COLO668 (cell line): ENCODE measurements around the gene ROR1.
"Not testable (repeated sequence)": the region's sequence is repeated elsewhere in the genome, so short reads cannot be mapped to it uniquely, and the experiment has no call there.

Experiments used
- DNase-seq: peaks from one replicate; lab custom pipeline; 2025; ENCODE audit not compliant: unreplicated experiment; lab: John Stamatoyannopoulos, UW

ROR1 gene

DNA sequence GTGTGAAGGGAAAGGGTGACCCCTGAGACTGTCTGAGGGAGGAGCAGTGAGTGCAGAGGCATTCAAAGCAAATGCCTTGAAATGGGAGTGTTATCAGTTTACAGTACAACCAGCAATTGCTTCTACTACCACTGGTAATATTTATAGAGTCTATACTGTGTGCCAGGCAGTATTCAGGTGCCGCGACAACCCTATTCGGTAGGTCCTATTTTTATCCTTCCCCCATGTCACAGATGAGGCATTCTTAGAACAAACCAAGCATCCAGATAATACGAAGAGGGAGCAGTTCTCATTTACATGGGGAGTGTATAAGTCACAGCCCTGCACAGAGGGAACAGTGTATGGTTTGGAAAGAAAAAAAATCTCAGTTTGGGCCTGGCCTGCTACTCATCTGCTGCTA lies 18.3 kb downstream of the ROR1 start:
- no peak for DNase-seq

DNA sequence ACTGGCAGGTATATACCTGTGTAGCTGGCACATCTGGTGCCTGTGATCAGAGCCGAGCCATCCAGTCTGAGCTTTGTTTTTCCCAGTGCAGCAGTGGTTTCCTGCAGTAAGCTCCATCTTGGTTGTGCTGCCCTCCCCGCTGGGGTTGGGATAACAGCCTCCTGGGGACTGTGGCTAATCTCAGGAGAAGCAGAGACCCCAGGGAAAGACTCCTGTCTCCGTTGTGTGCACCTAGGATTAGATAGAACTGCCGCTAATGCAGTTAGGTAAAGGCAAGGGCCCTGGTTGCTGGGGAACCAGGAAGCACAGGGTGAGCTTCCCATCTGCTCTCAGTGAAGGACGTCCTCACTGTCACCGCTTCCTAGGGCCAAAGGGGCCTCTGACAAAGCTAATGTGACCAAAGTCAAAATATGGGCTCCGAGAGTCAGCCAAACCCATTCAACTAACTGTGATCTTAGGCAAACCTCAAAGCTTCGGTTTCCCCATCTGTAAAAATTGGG lies 20.0 kb downstream of the ROR1 start:
- DNase-seq = no peak

DNA sequence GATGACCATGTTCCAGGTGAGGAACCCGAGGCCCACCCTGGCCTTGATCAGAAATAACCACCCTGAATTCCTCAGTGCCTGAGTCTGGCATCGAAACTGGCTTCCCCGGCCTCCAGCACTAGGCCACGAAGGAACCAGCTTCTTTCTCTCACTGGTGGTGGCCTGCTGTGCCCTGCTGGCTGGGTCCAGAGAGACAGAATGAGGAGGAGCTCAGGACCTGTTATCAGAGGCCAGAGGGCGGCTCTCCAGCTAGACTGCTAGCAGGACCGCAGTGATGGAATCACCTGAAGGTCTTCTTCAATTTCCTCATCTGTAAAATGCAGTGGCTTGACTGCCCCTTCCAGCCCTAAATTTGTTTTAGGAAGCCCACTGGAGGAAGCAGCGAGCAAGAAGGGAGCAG lies 20.5 kb downstream of the ROR1 start:
- DNase-seq = no peak

DNA sequence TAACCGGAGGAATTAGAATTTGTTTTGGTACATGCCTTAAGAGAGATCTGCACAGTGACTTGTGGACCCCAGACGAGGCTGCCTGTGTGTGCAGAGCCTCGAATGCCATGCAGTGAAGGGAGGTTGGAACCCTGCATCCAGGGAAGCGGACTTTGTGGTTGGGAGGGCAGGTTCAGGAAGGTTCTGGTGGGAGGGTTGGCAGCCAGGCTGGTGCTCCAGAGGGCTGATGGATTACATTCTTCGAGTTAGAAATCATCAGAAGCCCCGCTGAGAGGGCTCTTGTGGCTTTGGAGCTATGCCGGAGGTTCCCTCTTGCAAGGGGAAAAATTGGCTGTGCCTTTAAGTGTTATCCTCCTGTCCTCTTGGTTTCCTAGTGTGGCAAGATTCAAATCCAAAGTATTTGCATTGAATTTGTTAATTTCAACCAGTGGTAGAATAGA lies 21.1 kb downstream of the ROR1 start:
- no peak for DNase-seq

DNA sequence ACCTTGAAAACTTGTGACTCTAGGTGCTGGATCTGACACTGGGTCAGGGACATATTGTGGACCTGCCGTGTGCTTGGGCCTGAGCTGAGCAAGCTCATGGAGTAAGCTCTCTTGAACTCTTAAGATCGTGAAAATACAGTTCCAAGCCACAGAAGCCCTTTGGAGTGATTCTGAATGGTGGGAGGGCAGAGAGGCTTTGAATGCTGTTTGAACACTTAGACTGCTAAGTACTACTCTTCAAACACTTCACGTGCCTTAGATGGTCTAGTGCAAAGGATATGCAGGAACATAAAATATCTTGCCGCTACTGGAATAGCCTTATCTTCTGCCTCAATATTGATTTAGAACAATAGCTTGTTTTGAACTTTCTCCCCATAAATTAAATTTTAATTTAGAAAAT lies 21.6 kb downstream of the ROR1 start:
- DNase-seq = no peak

DNA sequence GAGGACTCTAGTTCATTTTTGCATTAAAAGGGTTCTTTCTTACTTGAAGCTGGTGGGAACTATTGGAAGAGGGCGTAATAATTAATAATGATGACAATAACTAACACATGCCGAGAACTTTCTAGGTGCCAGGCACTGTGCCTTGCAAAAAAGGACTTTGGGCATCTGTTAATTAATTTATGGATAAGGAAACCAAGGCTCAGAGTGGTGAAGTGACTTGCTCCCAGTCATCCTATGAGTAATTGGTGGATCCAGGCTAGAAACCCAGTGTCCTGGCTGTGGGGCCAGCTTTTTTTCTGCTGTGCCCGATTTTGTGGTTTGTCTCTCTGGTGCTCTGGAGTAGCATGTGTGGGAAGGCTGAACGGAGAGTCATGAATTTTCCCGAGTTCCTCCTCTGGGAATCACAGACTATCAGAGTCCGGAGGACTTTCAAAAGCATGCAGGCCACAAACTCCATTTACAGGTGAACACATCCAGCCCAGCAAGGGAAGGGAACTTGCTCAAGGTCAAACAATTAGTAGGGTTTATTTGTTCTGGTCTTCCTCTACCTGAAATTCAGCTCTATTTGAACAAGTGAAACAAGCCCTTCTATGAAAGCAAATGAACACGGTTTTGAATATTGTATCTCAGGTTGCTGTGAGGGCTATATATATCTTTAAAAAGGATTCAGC lies 23.4 kb downstream of the ROR1 start:
- no peak for DNase-seq

DNA sequence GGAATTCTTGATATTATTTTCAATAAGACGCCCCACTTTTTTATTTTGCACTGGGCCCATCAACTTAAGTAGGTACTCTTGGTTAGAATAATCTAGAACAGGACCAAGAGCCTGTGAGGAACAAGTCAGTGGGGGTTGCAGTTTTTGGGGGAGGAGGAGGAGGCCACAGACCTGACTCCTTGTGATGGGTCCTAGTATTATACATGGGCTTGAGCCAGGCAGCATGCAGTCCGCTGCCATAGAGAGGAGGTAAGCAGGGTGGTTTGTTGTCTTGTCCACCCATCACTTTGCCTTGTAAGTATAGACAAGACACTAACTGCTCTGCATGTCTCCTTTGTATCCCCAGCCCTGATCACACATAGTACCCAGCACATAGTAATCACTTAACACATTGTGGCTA lies 24.5 kb downstream of the ROR1 start:
- DNase-seq = no peak

DNA sequence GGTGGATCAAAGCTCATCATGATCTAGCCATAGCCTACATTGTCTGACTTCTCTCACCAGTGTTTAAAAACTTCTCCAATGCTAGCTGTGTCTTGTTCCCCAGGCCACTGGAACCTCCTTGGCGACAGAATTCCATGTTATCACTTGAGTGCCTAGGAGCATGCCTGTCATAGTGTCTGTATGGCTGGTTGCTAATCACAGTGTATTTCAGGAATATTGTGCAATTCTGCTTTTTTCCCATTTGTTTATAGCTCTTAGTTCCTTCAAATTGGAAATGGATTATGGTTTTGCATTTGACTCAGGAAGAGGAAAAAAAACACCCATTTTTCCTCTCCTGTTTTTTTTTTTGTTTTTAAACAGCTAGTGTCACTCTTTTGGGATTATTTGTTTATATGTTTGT lies 25.5 kb downstream of the ROR1 start:
- DNase-seq = no peak

DNA sequence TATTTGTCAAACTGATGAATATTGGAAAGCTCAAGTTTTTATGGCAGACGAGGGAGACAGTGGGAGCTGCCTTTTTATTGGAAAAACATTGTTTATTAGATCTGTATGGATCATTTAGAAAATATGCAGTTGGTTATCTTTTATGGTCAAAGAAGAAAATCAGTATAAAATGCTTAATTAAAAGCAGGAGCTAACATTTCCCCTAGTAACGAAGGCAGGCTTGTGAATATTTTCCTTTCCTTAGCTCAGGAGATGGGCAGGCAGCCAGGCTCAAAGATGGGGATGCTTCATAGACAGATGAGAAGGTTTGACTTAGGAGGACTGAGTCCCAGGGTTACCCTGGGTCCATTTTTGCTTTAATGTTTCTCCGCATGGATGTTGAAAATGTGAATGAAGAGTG lies 26.0 kb downstream of the ROR1 start:
- no peak for DNase-seq

DNA sequence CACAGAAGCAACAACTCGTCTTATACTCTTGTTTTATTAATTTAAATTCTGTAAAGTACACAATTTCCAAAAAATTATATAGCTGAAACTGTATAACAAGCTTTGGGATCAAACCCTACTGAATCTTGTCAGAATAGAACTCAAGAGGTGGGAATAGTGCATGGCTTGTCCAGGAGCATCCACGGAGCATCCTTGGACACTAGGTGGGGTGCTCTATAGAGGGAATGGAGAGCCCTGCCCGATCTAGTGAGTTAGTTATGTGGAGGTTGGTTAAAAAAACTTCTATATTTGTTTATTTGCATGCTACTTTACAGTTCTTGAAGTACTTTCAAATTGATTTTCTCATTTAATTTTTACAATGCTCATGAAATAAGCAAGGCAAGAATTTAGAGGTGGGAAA lies 28.3 kb downstream of the ROR1 start:
- DNase-seq = no peak

DNA sequence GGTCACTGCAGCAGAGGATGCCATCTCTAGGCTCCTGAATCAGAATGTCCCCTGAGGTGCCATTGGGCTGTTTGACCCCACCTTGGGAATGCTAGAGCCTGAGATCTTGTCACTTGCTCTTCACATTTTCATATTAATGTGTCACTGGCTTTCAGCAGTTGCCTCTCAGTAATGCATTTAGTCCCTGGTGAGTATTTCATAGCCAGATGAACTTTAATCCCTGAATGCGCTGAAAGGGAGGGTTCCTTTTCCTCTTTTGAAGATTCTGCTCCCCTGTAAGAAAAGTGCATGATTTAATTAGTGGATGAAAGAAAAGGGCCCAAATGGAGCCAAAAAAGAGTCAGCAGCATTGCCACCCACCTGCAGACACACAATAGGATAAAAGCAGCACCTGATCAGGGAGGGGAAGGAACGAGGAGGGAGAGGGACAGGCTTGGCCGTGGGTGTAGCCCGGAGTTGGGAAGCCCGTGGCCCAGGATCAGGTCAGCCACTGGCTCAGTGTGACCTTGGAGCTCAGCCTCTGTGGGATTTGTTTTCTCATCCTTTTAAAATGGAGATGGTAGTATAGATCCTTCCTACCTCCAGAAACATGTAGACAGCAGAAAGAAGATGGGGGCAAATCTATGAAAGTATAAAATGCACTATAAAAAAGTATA lies 31.1 kb downstream of the ROR1 start:
- no peak for DNase-seq

DNA sequence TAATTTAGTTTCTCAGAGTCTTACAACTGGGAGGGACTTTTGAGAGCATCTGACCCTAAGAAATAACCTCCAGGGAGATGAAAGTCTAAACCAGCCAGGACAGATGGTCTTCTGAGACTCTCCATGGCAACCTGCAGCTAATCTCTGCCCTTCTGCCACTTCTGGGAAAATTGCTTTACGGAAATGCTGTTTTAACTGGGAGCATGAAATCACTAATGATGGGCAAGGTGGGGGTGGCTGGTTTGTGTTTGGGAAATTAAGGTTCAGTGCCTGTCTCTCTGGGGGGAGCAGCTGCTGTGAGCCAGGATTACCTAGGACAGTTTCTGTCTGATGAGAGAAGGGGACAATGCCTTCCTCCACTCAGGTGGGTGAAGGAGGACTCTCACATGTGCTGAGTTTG lies 33.2 kb downstream of the ROR1 start:
- no peak for DNase-seq

DNA sequence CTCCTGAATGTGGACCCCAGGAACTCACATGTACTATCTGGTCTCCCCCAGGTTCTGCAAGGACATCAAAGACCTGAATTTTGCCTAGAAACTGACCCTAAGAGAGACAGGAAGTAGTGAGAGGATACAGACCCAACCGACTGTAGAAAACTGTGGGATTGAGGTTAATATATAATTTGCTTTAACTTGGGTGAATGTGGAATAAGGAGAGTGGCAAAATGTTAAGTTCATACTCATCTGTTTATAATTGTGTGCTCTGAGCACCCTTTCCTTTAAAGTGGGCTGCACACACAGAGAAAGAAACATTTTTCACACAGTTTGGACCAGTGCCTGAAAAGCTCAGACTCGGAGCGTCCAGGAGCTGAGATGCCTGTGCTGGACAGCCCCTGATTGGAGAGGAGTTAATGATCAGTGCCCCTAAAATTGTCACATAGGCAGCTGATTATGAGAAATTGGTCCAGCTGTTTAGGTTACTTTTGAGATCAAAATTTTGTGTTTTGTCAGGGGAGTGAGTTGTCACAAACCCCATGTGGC lies 37.2 kb downstream of the ROR1 start:
- no peak for DNase-seq

DNA sequence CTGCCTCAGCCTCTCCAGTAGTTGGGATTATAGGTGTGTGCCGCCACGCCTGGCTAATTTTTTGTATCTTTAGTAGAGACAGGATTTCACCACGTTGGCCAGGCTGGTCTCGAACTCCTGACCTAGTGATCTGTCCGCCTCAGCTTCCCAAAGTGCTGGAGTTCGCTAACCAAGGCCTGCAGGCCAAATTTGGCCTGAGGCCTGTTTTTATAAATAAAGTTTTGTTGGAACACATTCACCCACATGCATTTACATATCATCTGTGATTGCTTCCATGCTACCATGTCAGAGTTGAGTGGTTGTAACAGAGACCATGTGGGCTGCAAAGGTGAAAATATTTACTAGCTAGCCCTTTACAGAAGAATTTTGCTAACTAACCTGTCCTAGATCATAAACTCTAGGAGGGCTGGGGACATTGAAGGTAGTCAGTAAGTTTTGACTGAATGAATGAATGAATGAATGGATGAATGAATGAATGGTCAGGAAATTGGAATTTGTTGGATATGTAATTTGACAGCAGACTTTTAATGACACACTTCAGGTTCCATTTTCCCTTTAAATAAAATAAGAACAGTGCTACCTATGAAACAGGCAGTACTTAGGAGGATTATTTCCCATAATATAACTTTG lies 38.4 kb downstream of the ROR1 start:
- no peak for DNase-seq

DNA sequence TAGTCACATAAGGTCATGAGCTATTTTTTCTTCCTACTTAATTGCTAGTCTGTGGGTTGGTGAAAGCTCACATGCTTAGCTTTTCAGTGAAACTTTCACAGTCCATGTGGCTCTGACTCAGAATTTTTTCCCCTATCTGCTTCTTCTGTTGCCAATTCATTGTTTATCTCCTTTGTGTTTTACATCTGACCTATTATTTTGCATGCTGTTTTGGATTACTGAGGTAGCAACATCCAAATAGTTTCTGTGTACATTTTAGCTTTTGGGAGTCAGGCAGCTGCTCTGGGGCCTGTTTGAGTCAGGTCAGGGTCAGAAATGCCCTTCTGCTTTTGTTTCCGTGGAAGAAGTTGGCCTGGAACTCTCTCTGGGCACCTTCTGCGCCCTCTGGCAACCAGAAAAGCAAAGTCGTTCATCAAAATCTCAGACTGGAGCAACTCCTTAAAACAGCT lies 40.0 kb downstream of the ROR1 start:
- DNase-seq = no peak

DNA sequence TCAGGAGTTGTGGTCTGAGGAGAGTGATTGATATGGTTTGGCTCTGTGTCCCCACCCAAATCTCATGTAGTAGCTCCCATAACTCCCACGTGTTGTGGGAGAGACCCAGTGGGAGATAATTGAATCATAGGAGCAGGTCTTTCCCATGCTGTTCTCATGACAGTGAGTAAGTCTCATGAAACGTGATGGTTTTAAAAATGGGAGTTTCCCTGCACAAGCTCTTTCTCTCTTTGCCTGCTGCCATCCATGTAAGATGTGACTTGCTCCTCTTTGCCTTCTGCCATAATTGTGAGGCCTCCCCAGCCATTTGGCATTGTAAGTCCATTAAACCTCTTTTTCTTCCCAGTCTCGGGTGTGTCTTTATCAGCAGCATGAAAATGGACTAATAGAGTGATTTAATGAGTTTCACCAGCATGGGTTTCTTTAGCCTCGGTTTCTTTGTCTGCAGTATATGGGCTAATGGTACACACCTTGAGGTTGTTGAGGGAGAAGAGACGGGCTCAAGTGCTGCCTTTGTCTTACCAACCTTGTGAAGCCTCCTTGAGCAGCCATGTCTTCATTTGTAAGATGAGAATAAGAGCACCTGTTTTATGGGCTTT lies 42.5 kb downstream of the ROR1 start:
- not testable (repeated sequence) for DNase-seq

DNA sequence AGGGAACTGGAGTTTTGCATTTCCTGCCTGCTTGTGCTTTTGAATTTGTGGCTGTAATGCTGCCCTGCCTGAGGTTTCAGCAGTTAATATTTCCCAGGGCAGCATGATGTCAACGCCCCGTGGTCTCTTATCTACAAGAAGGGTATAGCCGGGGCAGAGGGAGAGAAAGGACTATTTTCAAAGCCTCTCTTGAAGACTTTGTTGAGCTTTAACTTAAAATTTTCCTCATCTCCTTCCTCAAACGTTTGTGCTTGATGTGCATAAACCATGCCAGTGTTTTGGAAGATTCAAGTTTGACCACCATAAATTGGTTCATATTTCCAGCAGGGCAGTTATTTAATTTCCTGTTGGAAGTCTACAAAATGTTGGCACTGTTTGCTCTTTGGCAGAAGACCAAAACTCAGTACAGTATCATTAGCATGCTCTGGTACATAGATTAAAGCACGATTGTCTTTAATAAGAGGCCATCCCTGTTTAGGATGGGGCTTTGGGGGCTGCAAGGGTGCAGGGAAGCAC lies 43.4 kb downstream of the ROR1 start:
- peak; percentile 69 for DNase-seq

DNA sequence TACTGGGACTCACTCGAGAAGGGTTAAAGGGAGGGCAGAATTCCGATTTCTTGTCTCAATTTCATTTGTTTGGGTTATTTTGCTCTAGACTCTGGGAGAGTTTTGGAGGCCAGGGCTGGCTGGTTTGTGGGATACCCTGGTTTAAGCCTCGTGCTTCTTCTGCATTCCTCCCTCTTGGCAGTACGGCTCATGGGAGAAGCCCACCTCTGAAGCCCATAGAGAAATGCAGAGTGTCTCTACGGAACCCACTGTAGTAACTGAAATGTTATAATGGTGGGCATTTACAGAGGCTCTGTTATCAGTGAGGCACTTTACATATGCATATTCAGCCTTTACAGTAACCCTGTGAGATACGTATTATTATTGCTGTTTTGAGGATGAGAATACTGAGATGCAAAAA lies 43.9 kb downstream of the ROR1 start:
- DNase-seq = no peak

DNA sequence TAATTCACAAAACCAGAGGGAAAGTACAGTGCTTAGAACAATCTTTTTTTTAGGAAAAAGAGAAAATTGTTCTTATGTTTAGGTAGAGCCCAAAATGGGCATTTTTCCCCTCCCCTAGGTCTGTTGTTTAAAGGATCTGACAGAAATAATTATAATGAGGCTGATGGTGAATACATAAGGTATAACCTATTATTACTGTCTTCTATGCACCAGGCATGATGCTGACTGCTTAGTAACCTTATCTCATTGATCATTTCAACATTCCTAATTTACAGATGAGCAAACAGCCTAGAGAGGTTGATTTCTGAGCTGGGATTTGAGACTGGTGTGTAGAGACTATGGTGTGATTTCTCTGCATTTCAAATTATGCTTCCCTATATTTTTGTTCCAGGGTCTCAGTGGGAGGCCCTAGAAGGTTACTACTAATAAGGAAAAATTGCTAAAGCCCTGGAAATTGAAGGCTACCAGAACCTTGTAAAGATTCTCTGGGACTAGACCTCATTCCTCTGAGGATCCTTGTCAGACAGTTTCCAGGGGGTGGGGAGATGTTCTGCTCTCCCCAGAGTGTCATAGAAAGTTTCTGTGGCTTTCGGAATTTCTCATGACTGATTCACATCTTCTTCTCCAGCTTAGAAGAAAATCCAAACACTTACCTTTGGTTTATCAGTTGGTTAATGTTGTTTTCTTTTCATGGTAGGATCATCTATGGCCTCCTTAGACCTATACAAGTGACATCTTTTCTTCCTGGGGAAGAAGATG lies 44.9 kb downstream of the ROR1 start:
- no peak for DNase-seq

DNA sequence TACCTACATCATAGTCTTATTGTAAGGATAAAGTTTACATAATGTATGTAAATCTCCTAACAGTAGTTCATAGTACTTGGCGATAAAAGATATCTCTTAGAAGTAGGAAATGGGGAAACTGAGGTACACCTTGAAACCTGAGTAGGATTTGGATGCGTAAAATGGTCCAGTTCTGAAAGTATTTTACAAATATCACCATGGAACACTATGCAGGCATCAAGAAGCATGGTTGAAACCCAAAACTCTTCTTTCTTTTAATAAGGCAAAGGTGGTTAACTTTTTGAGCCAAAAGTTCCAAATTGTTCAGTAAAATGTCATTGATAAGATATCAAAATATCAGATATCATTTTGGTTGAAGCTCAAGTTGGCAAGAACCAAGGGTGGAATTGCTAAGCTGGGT lies 46.0 kb downstream of the ROR1 start:
- DNase-seq = no peak
